Frontal cortex (tissue), 4 donors: ENCODE data around the gene TPPP3. TPM values are rescaled to one million over a fixed set of nuclear protein-coding genes. Genes with fewer than 3 reads are reported as not detected.
"Not testable (repeated sequence)": the region's sequence is repeated elsewhere in the genome, so short reads cannot be mapped to it uniquely, and the experiment has no call there.

Source experiments
- DNase-seq, 2 donors: peaks; one replicate each; pipeline ENCODE4 v3.0.0; 2012; ENCODE audit warnings: low spot score in 2 of 2
- FAIRE-seq: peaks from 2 replicates; lab custom pipeline; 2012; peaks lifted over from hg19 to GRCh38; lab: Jason Lieb, UNC
- total RNA-seq: library from RNA; depleted of rRNA; stranded (reverse); fragments of >200 nt; gene quantifications from one replicate; pipeline ENCODE4 v1.2.3, GENCODE V29; 2014
- donor health status: control.
- donor health status: control.
- donor health status: control.

The TPPP3 gene
- total RNA-seq, 1 donor from 2014 or later, result 2.0 TPM

GRCh38 chr16:67428146-67428731, 34.9 kb upstream of the TPPP3 start:
- no peak for FAIRE-seq
- DNase-seq, result peak in 1 of 2 donors; percentile 71

- FAIRE-seq (no peak), DNase-seq (no peak)
Observed at GRCh38 chr16:67426950-67427349, 33.7 kb upstream of the TPPP3 start.

GRCh38 chr16:67426022-67426421, 32.7 kb upstream of the TPPP3 start:
- no peak for FAIRE-seq
- no peak for DNase-seq

GRCh38 chr16:67425580-67425979, 32.3 kb upstream of the TPPP3 start:
- FAIRE-seq, result no peak
- DNase-seq, result no peak

GRCh38 chr16:67425061-67425460, 31.8 kb upstream of the TPPP3 start:
- FAIRE-seq (no peak), DNase-seq (no peak)

GRCh38 chr16:67424261-67424615, 30.9 kb upstream of the TPPP3 start:
- FAIRE-seq (no peak), DNase-seq (no peak)

GRCh38 chr16:67423611-67424260, 30.4 kb upstream of the TPPP3 start:
- no peak for DNase-seq
- FAIRE-seq, result no peak

GRCh38 chr16:67423015-67423414, 29.7 kb upstream of the TPPP3 start:
- FAIRE-seq, result no peak
- no peak for DNase-seq

- FAIRE-seq, result no peak
- no peak for DNase-seq
Observed at GRCh38 chr16:67421030-67421429, 27.7 kb upstream of the TPPP3 start.

- no peak for FAIRE-seq
- no peak for DNase-seq
Observed at GRCh38 chr16:67419931-67420330, 26.6 kb upstream of the TPPP3 start.

- FAIRE-seq, result no peak
Observed at GRCh38 chr16:67419502-67419901, 26.2 kb upstream of the TPPP3 start.

GRCh38 chr16:67417333-67418061, 24.2 kb upstream of the TPPP3 start:
- no peak for FAIRE-seq

More at GRCh38 chr16:67419502-67419901, 26.2 kb upstream of the TPPP3 start:
- no peak for DNase-seq

GRCh38 chr16:67415872-67416793, 22.8 kb upstream of the TPPP3 start, which contains the start of gene ZDHHC1:
ZDHHC1 (minus strand) TSS chr16:67416477; CDS start chr16:67407775, 8,702 bp downstream.
- DNase-seq, result peak; percentile 88 to 91
- no peak for FAIRE-seq

More at GRCh38 chr16:67417333-67418061, 24.2 kb upstream of the TPPP3 start:
- DNase-seq, result no peak

GRCh38 chr16:67415421-67415820, 22.1 kb upstream of the TPPP3 start:
- FAIRE-seq, result not testable (repeated sequence)

GRCh38 chr16:67413978-67414911, 20.9 kb upstream of the TPPP3 start:
- DNase-seq (no peak), FAIRE-seq (no peak)

More at GRCh38 chr16:67415421-67415820, 22.1 kb upstream of the TPPP3 start:
- not testable (repeated sequence) for DNase-seq

GRCh38 chr16:67412294-67412693, 19.0 kb upstream of the TPPP3 start:
- DNase-seq (no peak), FAIRE-seq (no peak)

GRCh38 chr16:67411339-67411738, 18.0 kb upstream of the TPPP3 start:
- DNase-seq (no peak), FAIRE-seq (no peak)

GRCh38 chr16:67409631-67410030, 16.3 kb upstream of the TPPP3 start:
- FAIRE-seq (no peak), DNase-seq (no peak)
